Measurements from ENCODE around the gene FXYD3. TPM values are rescaled to one million over a fixed set of nuclear protein-coding genes. Genes with fewer than 3 reads are reported as not detected.
A peak's percentile ranks its signal among the peaks of the same experiment; 100 is the strongest.

The FXYD3 gene
- total RNA-seq, 1 donor from 2014 or later, result not detected

DNA sequence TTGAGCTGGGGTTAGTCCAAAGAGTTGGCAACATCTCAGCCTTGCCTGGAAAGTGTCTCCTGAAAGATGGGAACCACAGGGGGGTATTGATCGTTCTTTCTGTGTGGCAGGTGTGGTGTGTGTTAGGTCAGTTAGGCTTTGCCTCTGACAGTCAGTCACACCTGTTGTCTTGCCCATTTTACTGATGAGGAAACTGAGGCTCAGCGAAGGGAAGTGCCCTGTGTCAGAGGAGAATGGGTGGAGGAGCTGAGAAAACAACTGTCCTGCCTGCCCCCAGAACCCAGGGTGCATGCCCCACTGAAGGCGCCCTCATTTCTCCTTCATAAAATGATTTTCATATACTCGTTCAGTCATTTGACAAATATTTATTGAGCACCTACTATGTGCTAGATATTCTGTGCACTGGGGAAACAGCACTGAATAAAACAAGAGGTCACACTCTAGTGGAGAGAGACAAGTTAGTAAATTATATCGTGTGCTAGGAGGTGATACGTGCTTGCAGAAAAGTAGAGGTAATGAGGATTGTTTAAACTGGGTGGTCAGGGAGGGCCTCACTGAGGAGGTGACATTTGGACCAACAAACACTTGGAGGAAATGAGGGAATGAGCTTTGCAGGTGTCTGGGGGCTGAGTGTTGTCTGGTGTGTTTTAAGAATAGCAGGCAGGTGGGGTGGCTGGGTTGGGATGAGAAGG is 40.5 kb downstream of the FXYD3 start:
- H3K9me3 ChIP-seq (ENCODE audit: insufficient read depth, low read depth, low read length), result no peaks in the 10 kb centered on the region
- no peak for DNase-seq (ENCODE audit: low read depth)
- H2AFZ ChIP-seq (ENCODE audit: low read depth, low read length), result no peak overlapping the region
- H3K4me3 ChIP-seq (ENCODE audit: insufficient read depth, low read depth, low read length), result peak overlapping the region; percentile 80
- H3K27ac Mint-ChIP-seq (ENCODE audit: unreplicated experiment), result no peak overlapping the region
- H3K27me3 ChIP-seq (ENCODE audit: insufficient read depth, low read length), result no peaks in the 10 kb centered on the region
- TF ChIP-seq EZH2 (IDR thresholded peaks at IDR 0.05; ENCODE audit: insufficient read depth, low read length), result no peak
- TF ChIP-seq, protein P1, sequence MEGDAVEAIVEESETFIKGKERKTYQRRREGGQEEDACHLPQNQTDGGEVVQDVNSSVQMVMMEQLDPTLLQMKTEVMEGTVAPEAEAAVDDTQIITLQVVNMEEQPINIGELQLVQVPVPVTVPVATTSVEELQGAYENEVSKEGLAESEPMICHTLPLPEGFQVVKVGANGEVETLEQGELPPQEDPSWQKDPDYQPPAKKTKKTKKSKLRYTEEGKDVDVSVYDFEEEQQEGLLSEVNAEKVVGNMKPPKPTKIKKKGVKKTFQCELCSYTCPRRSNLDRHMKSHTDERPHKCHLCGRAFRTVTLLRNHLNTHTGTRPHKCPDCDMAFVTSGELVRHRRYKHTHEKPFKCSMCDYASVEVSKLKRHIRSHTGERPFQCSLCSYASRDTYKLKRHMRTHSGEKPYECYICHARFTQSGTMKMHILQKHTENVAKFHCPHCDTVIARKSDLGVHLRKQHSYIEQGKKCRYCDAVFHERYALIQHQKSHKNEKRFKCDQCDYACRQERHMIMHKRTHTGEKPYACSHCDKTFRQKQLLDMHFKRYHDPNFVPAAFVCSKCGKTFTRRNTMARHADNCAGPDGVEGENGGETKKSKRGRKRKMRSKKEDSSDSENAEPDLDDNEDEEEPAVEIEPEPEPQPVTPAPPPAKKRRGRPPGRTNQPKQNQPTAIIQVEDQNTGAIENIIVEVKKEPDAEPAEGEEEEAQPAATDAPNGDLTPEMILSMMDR (IDR thresholded peaks at IDR 0.05; ENCODE audit: insufficient read depth, low read depth, low read length), result no peak
- H3K4me3 Mint-ChIP-seq (ENCODE audit: unreplicated experiment), result peak overlapping the region; percentile 93
- FAIRE-seq, result no peak
- peaks cover 25% of the 10 kb centered on the region for H3K79me2 ChIP-seq (ENCODE audit: insufficient read depth, low read length)
- H3K4me2 ChIP-seq (ENCODE audit: low read length), result peak overlapping the region; percentile 98
- peaks cover 24% of the 10 kb centered on the region for H3K36me3 ChIP-seq (ENCODE audit: insufficient read depth, low read length)
- H3K27ac ChIP-seq (ENCODE audit: low read depth, low read length), result peak overlapping the region; percentile 82
- H4K20me1 ChIP-seq (ENCODE audit: insufficient read depth, low read length), result peaks cover 22% of the 10 kb centered on the region
- peaks cover 2% of the 10 kb centered on the region for H3K9me3 Mint-ChIP-seq (ENCODE audit: unreplicated experiment)
- peaks cover 15% of the 10 kb centered on the region for H3K27me3 Mint-ChIP-seq (ENCODE audit: low read depth, unreplicated experiment)
- H3K36me3 Mint-ChIP-seq (ENCODE audit: low read depth, unreplicated experiment), result peaks cover 14% of the 10 kb centered on the region
- H3K4me1 ChIP-seq (ENCODE audit: insufficient read depth, low read length), result peaks cover 6% of the 10 kb centered on the region
- peak overlapping the region; percentile 93 for H3K9ac ChIP-seq (ENCODE audit: low read length)
- H3K4me1 Mint-ChIP-seq (ENCODE audit: low read depth, unreplicated experiment), result peaks cover 7% of the 10 kb centered on the region

DNA sequence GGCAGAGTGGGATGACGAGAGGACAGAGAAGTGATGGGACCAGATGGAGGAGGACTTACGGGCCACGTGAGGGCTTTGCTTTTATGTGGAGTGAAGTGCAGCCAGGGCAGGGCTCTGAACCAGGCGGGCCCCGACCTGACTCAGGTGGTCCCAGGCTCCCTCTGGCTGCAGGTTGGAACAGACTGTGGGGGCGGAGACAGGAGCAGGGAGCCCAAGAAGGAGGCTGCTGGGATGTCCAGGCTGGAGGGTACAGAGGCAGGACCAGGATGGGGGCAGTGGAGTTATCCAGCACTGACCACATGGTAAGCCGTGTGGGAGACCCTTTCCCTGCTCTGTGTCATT is 41.0 kb downstream of the FXYD3 start:
- H3K9me3 Mint-ChIP-seq (ENCODE audit: unreplicated experiment), result peaks cover 4% of the 10 kb centered on the region
- FAIRE-seq, result no peak

More for the DNA sequence above, 41.0 kb downstream of the FXYD3 start:
- Histone ChIP-seq H3K4me1 (ENCODE audit: insufficient read depth, low read length) (peaks cover 6% of the 10 kb centered on the region), H3K9ac (ENCODE audit: low read length) (no peak overlapping the region), H3K79me2 (ENCODE audit: insufficient read depth, low read length) (peaks cover 25% of the 10 kb centered on the region), H3K9me3 (ENCODE audit: insufficient read depth, low read depth, low read length) (no peaks in the 10 kb centered on the region), H3K27ac (ENCODE audit: low read depth, low read length) (no peak overlapping the region), H4K20me1 (ENCODE audit: insufficient read depth, low read length) (peaks cover 22% of the 10 kb centered on the region), H3K4me3 (ENCODE audit: insufficient read depth, low read depth, low read length) (no peak overlapping the region), H2AFZ (ENCODE audit: low read depth, low read length) (no peak overlapping the region), H3K27me3 (ENCODE audit: insufficient read depth, low read length) (no peaks in the 10 kb centered on the region), H3K4me2 (ENCODE audit: low read length) (peak overlapping the region; percentile 98), H3K36me3 (ENCODE audit: insufficient read depth, low read length) (peaks cover 29% of the 10 kb centered on the region)
- Mint-ChIP-seq H3K27me3 (ENCODE audit: low read depth, unreplicated experiment) (peaks cover 10% of the 10 kb centered on the region), H3K27ac (ENCODE audit: unreplicated experiment) (no peak overlapping the region), H3K36me3 (ENCODE audit: low read depth, unreplicated experiment) (peaks cover 19% of the 10 kb centered on the region), H3K4me3 (ENCODE audit: unreplicated experiment) (no peak overlapping the region), H3K4me1 (ENCODE audit: low read depth, unreplicated experiment) (peaks cover 7% of the 10 kb centered on the region)
- TF ChIP-seq, protein P1 (IDR thresholded peaks at IDR 0.05; ENCODE audit: insufficient read depth, low read depth, low read length), result no peak
- TF ChIP-seq EZH2 (IDR thresholded peaks at IDR 0.05; ENCODE audit: insufficient read depth, low read length), result no peak
- no peak for DNase-seq (ENCODE audit: low read depth)

Data from astrocyte (in vitro differentiated cells and primary cell).